NCI-H187 (cell line): ENCODE results near the gene VCAN.

Experiments used
- DNase-seq, 2 experiments: peaks; one replicate each; lab custom pipeline; 2025; lab: John Stamatoyannopoulos, UW

VCAN gene

GRCh38 chr5:83494666-83495065 lies 23.1 kb downstream of the VCAN start:
- DNase-seq, result no peak

DNA sequence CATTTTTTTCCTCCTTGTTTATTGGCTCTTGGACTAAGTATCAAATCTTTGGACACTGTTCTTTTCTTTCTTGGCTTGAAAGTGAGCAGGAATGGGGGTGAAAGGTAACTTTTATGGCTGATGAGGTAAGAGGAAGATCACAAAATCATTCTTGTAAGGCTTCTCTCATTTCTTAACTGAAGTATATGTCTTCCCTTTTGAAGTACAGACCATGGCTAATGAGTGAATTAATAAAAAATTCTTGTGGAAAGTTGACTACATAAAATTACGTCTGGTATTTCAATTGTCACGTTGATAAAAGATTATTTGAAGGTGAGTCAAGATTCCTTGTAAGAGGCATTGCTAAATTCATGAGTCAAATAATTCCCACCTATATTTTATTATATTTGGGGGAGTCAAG lies 25.1 kb downstream of the VCAN start:
- DNase-seq, result no peak

GRCh38 chr5:83498585-83498984 lies 27.0 kb downstream of the VCAN start:
- no peak for DNase-seq

DNA sequence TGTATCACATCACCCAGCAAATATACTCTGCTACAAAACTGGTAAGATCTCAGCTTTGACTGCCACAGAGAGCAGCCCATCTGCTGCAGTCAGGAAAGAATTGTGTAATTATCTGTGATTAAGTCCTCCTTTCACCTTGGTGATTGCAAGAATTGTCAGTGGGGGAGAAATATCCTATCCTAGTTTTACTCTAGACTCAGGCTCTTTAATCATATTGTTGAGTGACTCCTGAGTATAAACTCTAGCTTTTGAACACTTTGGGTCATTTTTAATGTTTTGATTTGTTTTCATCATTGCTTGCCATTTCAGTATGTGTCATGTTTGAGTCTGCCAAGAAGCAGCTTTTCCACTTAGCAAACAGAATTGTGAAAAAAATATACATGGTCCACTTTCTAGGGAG lies 32.1 kb downstream of the VCAN start:
- no peak for DNase-seq

- DNase-seq, result no peak
These were observed 35.9 kb downstream of the VCAN start for GRCh38 chr5:83507431-83507830.

DNA sequence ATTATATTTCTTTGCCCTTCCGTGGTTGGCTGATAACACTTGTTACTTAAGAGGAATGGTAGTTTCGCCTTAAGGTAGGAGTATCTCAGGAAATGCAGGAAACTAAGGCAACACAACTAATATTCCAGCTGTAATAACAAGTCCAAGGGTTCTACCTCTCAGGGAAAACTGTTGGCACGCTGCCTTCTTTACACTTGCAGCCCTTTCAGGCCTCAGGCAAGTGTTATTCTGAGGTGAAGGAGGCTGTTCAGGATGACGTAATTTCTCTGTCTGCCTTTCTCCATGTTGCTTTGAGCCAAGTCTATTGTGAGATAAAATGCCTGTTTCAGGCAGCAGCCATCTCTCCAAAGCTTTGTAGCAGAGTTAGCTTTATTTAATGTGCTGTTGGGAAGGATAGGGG lies 38.0 kb downstream of the VCAN start:
- no peak for DNase-seq

- no peak for DNase-seq
These were observed 38.7 kb downstream of the VCAN start for GRCh38 chr5:83510260-83510659.

GRCh38 chr5:83512061-83512745 lies 40.7 kb downstream of the VCAN start:
- DNase-seq, result no peak

GRCh38 chr5:83513081-83513480 lies 41.5 kb downstream of the VCAN start:
- no peak for DNase-seq

GRCh38 chr5:83513491-83513890 lies 41.9 kb downstream of the VCAN start:
- DNase-seq, result no peak

DNA sequence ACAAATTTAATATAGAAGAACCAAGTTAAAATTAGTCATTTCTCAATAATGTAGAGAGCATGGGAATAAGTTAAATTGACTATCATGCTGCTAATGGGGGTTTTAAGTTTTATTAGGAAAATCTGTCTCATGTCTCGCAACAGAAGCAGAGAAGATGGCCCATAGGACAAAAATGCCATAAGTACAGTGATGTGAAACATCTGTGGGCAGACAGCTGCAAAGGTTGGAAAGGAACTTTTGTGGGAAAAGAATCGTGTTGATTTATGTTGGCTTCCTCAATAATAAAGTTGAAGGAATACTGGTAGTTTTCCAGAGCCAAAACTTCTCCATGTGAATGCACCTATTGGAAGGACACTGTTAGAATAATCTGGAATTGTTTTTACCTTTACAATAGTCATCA lies 44.8 kb downstream of the VCAN start:
- no peak for DNase-seq

DNA sequence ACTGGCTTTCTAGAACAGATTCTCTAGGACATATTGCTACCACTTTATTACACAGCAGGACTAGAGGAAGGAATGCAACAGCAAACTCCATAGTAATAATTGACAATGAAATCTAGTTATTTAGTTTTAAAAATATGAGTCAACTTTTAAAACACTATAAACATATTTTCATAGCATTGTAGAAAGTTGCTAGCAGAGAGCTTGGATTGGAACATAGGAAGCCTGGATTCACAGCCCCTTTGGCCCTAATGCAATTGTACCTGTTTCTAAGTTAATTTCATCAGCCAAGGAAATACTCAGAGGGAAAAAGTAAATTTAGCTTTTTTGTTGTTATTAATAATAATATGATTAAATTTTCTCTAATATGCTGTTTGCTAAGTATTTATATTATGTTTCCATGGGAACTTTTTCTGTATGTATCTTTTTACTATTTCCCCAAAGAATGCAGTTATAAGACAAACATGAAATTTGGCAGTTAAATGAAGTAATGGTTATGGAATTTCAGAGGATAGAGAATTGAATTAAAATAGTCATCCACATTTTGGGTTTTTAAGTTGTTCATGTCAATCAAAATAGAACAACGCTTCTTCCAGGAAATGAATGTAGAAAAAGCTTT lies 45.6 kb downstream of the VCAN start:
- DNase-seq, result no peak

- no peak for DNase-seq
These were observed 46.1 kb downstream of the VCAN start for GRCh38 chr5:83517688-83518085.

GRCh38 chr5:83518319-83519061 lies 46.9 kb downstream of the VCAN start:
- no peak for DNase-seq

GRCh38 chr5:83522446-83522845 lies 50.9 kb downstream of the VCAN start:
- DNase-seq, result no peak

DNA sequence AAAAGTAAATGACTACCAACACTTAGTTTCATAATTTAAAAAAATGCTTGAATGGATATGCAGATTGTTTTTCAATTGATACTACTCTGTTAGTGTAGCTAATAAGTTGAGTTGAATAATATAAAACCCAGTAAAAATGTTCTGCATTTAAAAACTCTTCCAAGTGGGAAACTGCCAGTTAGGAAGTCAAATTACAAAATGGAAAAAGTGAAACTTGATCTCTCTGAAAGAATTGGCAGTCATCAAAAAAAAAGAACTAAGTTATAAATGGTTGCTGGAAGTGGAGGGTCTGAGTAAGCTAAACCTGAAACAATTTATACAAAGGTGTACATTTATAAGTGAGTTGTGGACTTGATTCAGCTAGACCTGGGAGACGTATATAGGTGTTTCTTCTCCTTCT lies 52.4 kb downstream of the VCAN start:
- no peak for DNase-seq

DNA sequence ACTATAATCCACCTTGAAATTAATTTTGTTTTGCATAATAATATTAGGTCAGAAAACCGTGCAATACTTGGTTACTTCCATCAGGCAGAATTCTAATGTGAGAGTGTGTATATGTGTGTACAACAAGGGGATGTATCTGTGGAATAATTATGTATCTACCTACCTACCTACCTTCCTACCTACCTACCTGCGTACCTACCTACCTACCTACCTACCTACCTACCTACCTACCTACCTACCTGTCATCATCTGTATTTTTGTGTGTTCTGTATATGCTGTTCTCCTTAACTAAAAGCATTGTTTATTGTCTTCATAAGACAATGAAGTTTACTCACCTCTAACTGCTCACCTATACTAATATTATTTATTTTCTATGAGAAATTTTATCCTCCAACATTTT lies 52.8 kb downstream of the VCAN start:
- DNase-seq, result no peak

DNA sequence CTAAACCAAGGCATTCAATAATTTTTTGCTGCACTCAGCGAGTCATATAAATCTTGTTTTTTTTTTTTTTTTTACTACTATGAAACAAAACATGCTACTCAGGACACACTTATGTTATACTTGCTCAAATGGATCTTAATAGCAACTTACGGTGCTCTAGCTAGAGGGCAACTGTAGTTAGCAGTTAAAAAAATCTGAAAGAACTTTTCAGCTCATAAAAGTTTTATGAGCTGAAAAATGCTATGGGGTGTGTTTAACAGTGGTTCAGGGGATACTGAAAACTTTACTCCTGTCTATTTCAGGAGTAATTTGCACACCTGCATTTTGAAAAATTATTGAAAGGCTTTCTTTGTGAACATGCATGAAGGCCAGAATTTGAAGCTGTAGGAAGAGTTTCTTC lies 53.4 kb downstream of the VCAN start:
- no peak for DNase-seq

DNA sequence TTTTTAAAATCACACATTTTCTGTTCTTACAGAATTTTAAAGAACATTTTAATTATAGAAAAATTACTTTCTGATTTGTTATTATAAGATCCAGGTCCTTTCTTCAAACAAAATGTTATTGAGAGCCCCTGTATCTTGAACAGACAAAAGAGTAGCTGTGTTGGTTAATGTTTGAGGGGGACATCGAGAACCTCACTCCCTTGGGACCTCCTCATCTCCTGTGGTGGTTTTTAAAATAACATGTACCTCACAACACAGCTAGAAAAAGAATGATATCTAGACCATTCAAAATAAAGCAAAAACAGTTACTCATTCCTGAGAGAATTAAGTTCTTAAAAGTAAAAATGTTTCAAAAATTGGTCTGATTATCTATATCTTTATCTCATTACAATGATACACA lies 54.7 kb downstream of the VCAN start:
- DNase-seq, result no peak

GRCh38 chr5:83527221-83527620 lies 55.7 kb downstream of the VCAN start:
- DNase-seq, result no peak

DNA sequence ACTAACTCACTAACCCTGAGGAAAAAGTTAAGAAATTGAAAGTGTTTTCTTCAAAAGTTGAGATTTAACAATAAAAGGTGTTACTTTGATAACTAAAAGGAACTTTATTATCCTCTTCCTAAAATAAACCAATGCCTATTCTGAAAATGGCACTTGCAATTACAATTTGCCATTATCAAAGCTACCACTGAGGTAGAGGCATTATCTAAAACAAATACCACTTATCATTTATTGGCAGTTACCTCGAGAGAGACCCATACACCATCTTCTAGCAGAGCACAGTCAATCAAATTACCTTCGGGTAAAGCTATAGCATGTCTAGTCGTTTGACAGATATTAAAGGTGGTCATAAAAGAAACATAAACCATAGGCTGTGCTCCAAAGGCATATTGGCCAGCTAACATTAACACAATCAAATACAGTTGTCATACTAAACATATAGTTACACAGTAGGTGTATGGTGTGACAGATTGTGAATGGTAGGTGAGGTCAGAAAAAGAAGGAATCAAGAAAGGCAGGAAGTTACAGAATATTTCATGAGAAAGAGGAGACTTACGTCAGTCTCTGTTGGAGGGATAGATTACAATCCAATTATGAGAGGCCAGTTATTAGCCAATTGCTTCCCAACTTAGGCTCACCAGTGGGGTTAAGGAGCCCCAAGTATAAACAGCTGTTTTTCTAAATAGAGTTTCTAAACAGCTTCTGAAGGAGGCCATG lies 56.3 kb downstream of the VCAN start:
- no peak for DNase-seq

- no peak for DNase-seq
These were observed 56.9 kb downstream of the VCAN start for GRCh38 chr5:83528439-83528769.

GRCh38 chr5:83530193-83530592 lies 58.6 kb downstream of the VCAN start:
- no peak for DNase-seq
